ENCODE measurements around the gene TMC6. TPM values are rescaled to one million over a fixed set of nuclear protein-coding genes. Genes with fewer than 3 reads are reported as not detected.
A peak's percentile ranks its signal among the peaks of the same experiment; 100 is the strongest.
"Not testable (repeated sequence)": the region's sequence is repeated elsewhere in the genome, so short reads cannot be mapped to it uniquely, and the experiment has no call there.

Gene TMC6, protein sequence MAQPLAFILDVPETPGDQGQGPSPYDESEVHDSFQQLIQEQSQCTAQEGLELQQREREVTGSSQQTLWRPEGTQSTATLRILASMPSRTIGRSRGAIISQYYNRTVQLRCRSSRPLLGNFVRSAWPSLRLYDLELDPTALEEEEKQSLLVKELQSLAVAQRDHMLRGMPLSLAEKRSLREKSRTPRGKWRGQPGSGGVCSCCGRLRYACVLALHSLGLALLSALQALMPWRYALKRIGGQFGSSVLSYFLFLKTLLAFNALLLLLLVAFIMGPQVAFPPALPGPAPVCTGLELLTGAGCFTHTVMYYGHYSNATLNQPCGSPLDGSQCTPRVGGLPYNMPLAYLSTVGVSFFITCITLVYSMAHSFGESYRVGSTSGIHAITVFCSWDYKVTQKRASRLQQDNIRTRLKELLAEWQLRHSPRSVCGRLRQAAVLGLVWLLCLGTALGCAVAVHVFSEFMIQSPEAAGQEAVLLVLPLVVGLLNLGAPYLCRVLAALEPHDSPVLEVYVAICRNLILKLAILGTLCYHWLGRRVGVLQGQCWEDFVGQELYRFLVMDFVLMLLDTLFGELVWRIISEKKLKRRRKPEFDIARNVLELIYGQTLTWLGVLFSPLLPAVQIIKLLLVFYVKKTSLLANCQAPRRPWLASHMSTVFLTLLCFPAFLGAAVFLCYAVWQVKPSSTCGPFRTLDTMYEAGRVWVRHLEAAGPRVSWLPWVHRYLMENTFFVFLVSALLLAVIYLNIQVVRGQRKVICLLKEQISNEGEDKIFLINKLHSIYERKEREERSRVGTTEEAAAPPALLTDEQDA
- 0.32 and 2.1 TPM in 2 replicates for total RNA-seq (2014; rRNA removed; shearing (Covaris generic); ENCODE audit: low replicate concordance)

DNA sequence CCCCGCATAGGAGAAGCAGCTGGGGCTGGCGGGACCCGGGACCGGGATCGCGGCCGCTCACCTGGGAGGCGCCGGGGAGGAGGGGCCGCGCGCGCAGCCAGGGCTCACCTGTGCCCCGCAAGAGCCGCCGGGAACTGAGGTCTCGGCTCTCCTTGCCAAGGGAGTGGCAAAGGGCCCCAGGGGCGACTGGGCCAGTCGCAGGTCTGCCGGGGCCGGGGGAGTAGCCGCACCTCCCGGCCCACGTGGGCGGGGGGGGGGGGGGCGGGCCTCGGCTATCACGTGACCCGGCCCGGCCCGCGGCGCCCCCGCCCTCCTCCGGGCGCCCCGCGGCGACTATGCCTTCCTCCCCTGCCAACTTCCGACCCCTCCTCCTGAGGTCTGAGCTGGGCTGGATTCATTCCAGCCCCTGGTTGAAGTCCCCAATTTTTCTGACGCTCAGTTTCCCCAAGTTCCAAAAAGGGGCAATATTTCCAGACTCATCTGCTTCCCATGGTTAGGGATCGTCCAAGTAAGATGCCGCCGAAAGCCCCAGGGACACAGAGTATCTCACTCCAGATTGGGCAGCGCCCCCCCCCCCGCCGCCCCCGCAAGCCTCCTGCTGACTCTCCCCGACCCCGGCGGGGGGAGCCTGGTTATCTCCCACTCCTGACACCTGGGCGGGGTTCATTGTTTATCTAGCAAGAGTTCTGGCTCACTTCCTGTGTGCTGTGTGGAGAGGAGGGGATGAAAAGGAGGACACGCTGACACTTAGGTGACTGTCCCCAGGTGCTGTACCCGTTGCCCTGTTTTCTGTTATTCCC is at the start of gene TMC6:
TSS of gene TMC6 (minus strand) at position 205 of the 800 bp plus-strand sequence. CDS start 1,923 bp downstream, outside the sequence.
- no peak for DNase-seq
- Histone ChIP-seq H3K9me3 (no peaks in the 10 kb centered on the region), H3K27me3 (no peaks in the 10 kb centered on the region), H3K36me3 (no peaks in the 10 kb centered on the region), H3K4me3 (peak within 1 kb of the TSS; percentile 49)

DNA sequence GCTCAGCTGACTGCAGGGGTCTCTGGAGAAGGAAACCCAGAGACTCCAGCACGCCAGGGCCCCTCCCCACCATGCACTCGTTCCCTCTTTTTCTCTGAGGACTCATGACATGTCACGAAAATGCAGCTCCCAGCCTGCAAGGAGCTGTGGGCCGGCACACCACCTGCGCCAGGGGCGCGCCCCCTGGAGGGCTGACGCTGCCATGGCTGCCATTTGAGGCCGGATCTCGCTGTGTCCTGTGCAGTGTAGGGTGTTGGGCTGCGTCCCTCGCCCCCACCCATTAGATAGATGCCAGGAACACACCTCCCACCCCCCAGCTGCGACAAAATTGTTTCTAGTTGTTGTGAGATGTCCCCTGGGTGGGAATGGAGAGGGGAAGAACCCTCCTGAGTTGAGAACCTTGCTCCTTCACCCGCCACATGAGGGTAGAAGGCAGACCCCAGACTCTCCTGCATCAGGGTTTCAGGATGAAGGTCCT is 48.0 kb upstream of the TMC6 start:
- Histone ChIP-seq H3K4me3 (no peak overlapping the region), H3K36me3 (peaks cover 84% of the 10 kb centered on the region), H3K9me3 (no peaks in the 10 kb centered on the region), H3K27me3 (no peaks in the 10 kb centered on the region)
- no peak for DNase-seq

GRCh38 chr17:78175643-78175981 is 47.1 kb upstream of the TMC6 start:
- no peak for DNase-seq
- Histone ChIP-seq H3K9me3 (no peaks in the 10 kb centered on the region), H3K4me3 (no peak overlapping the region), H3K27me3 (no peaks in the 10 kb centered on the region), H3K36me3 (peaks cover 82% of the 10 kb centered on the region)

DNA sequence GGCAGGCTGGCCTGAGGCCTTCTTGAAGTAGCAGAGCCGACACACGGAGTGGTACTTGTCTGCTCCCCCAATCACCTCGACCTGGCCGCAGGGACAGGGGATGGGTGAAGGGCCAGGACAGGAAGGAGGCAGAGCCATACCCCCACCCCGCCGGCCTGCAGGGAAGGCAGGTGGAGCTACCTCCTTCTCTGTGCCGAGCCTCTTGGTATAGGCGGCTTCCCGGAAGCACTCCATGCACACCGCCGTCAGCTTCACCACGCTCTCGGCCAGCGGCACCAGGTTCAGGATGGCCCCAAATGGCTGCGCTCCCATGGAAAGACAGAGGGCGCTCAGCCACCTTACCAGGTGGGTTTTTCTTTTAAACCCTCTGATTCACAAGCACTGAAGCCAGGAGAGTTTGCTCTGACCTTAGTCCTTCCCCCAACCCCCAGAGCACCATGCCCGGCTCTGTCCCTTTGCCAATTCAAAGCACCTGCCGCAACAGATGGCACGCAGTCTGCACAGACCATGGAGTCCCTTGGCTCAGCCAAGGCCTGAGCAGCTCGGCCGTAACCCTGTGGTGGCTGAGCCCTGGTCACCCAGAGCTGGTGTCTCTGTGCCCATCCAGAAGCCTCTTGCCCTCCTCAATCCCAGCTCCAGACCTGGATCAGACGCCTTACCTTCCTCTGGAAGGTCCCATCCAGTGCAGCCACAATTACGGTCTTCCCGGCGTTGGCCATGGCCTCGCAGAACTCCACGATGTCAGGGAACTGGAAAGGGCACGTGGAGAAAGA is 46.5 kb upstream of the TMC6 start:
- Histone ChIP-seq H3K4me3 (no peak overlapping the region), H3K36me3 (peaks cover 76% of the 10 kb centered on the region), H3K27me3 (no peaks in the 10 kb centered on the region), H3K9me3 (no peaks in the 10 kb centered on the region)
- no peak for DNase-seq

- DNase-seq: no peak
- Histone ChIP-seq H3K36me3 (peaks cover 71% of the 10 kb centered on the region), H3K27me3 (no peaks in the 10 kb centered on the region), H3K9me3 (no peaks in the 10 kb centered on the region), H3K4me3 (no peak overlapping the region)
Measured at GRCh38 chr17:78174346-78174869, 45.9 kb upstream of the TMC6 start.

DNA sequence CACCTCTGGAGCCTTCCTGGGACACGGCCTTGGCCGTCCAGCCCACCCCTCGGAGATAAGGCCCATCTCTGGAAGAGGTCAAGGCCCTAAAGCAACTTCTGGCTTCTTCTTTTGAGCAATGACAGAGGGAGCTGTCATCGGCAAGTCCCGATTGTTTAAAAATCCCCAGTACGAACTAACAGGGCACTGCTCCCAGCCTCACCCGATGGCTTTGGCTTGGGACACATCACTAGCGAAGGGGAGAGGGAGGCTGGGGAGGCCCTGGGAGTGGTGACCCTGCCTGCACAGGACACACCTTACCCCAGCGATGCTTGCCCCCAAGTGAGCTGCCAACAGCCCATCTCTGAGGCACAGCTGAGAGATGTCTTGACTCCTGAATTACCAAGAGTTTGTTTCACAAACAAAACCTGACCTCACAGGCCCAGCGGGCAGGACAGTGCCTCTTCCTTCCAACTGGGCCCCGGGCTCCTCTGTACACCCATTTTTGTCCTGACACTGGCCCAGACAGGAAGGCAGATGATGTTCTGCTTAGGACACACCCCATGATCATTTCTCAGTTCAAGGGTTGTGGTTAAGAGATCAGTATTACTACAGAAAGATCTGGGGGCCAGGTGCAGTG is 44.7 kb upstream of the TMC6 start:
- no peaks in the 10 kb centered on the region for H3K27me3 ChIP-seq
- peaks cover 59% of the 10 kb centered on the region for H3K36me3 ChIP-seq
- H3K9me3 ChIP-seq: no peaks in the 10 kb centered on the region
- DNase-seq: no peak
- H3K4me3 ChIP-seq: no peak overlapping the region

DNA sequence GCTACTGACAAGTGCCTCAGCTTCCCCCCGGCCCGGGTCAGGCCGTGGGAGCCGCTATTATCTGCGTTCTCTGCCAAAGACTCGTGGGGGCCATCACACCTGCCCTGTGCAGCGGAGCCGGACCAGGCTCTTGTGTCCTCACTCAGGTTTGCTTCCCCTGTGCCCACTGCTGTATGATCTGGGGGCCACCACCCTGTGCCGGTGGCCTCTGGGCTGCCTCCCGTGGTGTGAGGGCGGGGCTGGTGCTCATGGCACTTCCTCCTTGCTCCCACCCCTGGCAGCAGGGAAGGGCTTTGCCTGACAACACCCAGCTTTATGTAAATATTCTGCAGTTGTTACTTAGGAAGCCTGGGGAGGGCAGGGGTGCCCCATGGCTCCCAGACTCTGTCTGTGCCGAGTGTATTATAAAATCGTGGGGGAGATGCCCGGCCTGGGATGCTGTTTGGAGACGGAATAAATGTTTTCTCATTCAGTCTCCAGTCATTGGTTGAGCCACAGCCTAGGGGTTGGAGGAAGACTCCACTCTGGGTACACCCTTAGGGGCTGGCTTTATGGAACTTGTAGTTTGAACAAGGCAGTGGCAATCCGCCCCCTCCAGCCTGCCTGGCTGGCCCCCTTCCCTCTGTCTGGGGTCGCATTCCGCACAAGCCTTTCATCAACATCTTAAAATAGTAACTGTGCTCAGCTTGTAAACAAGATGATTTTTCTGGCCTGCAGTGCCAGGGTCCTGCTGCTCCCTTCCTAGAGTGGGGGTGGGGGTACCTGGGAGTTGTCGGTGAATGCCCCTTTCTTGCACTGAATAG is 43.9 kb upstream of the TMC6 start:
- Histone ChIP-seq H3K27me3 (no peaks in the 10 kb centered on the region), H3K4me3 (no peak overlapping the region), H3K9me3 (no peaks in the 10 kb centered on the region), H3K36me3 (peaks cover 52% of the 10 kb centered on the region)
- DNase-seq: peak; percentile 40

DNA sequence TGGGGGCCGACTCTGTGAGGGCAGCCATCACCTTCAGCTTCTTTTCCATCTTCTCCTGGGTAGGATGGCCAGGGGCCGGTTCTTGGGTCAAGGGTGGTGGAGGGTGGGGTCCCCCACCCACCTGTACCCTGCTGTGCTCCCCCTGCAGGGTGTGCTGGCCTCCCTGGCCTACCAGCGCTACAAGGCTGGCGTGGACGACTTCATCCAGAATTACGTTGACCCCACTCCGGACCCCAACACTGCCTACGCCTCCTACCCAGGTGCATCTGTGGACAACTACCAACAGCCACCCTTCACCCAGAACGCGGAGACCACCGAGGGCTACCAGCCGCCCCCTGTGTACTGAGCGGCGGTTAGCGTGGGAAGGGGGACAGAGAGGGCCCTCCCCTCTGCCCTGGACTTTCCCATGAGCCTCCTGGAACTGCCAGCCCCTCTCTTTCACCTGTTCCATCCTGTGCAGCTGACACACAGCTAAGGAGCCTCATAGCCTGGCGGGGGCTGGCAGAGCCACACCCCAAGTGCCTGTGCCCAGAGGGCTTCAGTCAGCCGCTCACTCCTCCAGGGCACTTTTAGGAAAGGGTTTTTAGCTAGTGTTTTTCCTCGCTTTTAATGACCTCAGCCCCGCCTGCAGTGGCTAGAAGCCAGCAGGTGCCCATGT is 43.2 kb upstream of the TMC6 start:
- peaks cover 46% of the 10 kb centered on the region for H3K36me3 ChIP-seq
- H3K4me3 ChIP-seq: not testable (repeated sequence)

GRCh38 chr17:78170692-78171590 is 42.4 kb upstream of the TMC6 start:
- no peaks in the 10 kb centered on the region for H3K9me3 ChIP-seq
- peaks cover 40% of the 10 kb centered on the region for H3K36me3 ChIP-seq
- H3K27me3 ChIP-seq: no peaks in the 10 kb centered on the region
- H3K4me3 ChIP-seq: no peak overlapping the region
- no peak for DNase-seq

More for the DNA sequence above, 43.2 kb upstream of the TMC6 start:
- DNase-seq, H3K27me3 ChIP-seq, H3K9me3 ChIP-seq: not testable (repeated sequence)

- Histone ChIP-seq H3K36me3 (peaks cover 22% of the 10 kb centered on the region), H3K4me3 (peak overlapping the region; percentile 62), H3K27me3 (no peaks in the 10 kb centered on the region), H3K9me3 (no peaks in the 10 kb centered on the region)
- peak; percentile 83 for DNase-seq
Measured at GRCh38 chr17:78168903-78169793, 40.6 kb upstream of the TMC6 start.

DNA sequence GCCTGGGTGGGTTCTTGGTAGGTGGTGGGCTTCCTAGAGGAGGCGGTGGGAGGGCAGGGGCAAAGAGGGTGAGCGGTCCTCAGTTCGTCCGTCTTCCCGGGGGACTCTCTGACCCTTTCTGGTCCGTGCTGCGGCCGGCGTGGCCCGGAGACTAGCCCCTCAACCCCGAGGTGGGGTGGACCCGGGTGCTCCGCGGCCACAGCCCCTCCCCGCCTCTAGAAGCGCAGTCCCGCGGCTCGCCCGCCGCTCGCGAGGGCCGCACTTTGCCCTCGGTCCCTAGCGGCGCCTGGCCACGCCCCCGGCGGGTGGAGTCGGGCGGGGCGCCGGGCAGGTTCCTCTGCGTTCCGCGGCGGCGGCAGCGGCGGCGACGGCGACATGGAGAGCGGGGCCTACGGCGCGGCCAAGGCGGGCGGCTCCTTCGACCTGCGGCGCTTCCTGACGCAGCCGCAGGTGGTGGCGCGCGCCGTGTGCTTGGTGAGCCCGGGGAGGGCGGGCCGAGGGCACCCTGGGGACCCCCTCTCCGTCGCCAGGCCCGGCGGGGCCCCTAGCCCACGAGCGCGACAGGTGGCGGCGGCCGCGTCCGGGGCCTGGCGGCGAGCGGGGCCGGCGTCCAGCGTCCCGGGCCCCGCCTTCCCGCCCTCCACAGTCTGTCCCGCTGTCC is 39.8 kb upstream of the TMC6 start, which contains the start of gene SYNGR2:
TSS of gene SYNGR2 (plus strand) at position 340 of the 661 bp plus-strand sequence. CDS start at position 376, 36 bp downstream.
- DNase-seq: peak; percentile 85
- Histone ChIP-seq H3K9me3 (no peaks in the 10 kb centered on the region), H3K27me3 (no peaks in the 10 kb centered on the region), H3K4me3 (peak within 1 kb of the TSS; percentile 62), H3K36me3 (peaks cover 15% of the 10 kb centered on the region)

DNA sequence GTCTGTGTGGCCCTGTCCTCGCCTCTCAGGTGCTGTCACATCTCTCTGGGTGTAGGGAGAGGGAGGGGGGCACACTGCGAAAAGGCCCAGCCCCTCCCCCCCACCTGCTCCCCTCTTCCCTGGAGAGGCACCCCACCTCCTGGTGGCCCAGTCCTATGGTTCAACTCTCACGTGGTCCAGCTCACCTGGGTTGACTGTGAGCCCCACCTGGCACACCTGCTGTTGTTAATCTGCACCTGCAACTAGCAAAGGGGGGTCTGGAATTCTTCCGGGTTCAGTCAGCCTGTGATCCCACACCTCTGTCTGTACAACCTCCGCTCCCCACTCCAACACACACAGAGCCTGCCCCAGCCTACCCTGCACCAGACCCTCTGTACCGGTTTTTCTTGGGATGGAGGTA is 37.9 kb upstream of the TMC6 start:
- DNase-seq: no peak
- H3K36me3 ChIP-seq: peaks cover 6% of the 10 kb centered on the region
- H3K9me3 ChIP-seq: no peaks in the 10 kb centered on the region
- H3K27me3 ChIP-seq: no peaks in the 10 kb centered on the region
- no peak overlapping the region for H3K4me3 ChIP-seq

All from MG63 (cell line).